HEK293 (cell line): Measurements from ENCODE around the gene SLC35G3.
"Not testable (repeated sequence)": the region's sequence is repeated elsewhere in the genome, so short reads cannot be mapped to it uniquely, and the experiment has no call there.

ENCODE experiments used
- CTCF ChIA-PET: fragments of 350-600 bp; formaldehyde crosslinking; extraction: SDS; loops from one replicate; lab custom pipeline; 2021; ENCODE audit warnings: antibody characterized with exemption; lab: Yijun Ruan, JAX
- POLR2A ChIA-PET: fragments of 300-600 bp; formaldehyde crosslinking; extraction: SDS; loops from one replicate; lab custom pipeline; 2020; ENCODE audit warnings: antibody characterized with exemption, inconsistent platforms; lab: Yijun Ruan, JAX
- H3K27ac ChIP-seq: fragments of 200-500 bp; sonication (Bioruptor generic); 2 replicates; pipeline ENCODE4 v1.5.1; 2014; ENCODE audit warnings: low read depth, low read length, control low read depth, inconsistent platforms; ENCODE audit errors: extremely low read depth
- H3K36me3 ChIP-seq, 2 experiments: fragments of 200-500 bp in 1 of 2; sonication (Bioruptor generic) in 1 of 2; 1 replicate in 1 of 2; 2 replicates in 1 of 2; pipeline ENCODE4 v1.5.1; 2014 to 2017; ENCODE audit warnings: inconsistent platforms in 2 of 2, low read length in 2 of 2; ENCODE audit not compliant: control insufficient read depth in 2 of 2, insufficient read depth in 1 of 2
- H3K4me1 ChIP-seq: fragments of 200-500 bp; sonication (Bioruptor generic); 2 replicates; pipeline ENCODE4 v1.5.1; 2014; ENCODE audit warnings: mild to moderate bottlenecking, low read length, inconsistent platforms; ENCODE audit not compliant: control insufficient read depth, insufficient read depth
- H3K4me3 ChIP-seq: 2 replicates; pipeline ENCODE4 v1.5.1; 2011; ENCODE audit warnings: low read depth, mild to moderate bottlenecking, control low read depth, low read length, moderate library complexity
- H3K9me3 ChIP-seq: fragments of 200-500 bp; sonication (Bioruptor generic); 2 replicates; pipeline ENCODE4 v1.5.1; 2014; ENCODE audit warnings: low read depth, low read length, inconsistent platforms; ENCODE audit not compliant: control insufficient read depth, insufficient read depth
- GLI4 ChIP-seq: fragments of 450-650 bp; formaldehyde crosslinking; IDR thresholded peaks from 2 replicates; pipeline ENCODE4 v1.5.1; 2016; ENCODE audit warnings: missing biosample characterization, missing genetic modification characterization
- SP2 ChIP-seq: fragments of 450-650 bp; formaldehyde crosslinking; IDR thresholded peaks from 2 replicates; pipeline ENCODE4 v1.5.1; 2016; ENCODE audit warnings: missing biosample characterization, missing genetic modification characterization
- ZBTB44 ChIP-seq: fragments of 450-650 bp; IDR thresholded peaks from 2 replicates; pipeline ENCODE4 v1.5.1; 2018; ENCODE audit warnings: missing biosample characterization, mild to moderate bottlenecking, missing genetic modification characterization
- ZNF140 ChIP-seq: fragments of 450-650 bp; formaldehyde crosslinking; IDR thresholded peaks from 2 replicates; pipeline ENCODE4 v1.5.1; 2016; ENCODE audit warnings: missing biosample characterization, missing genetic modification characterization
- ZNF146 ChIP-seq: fragments of 450-650 bp; formaldehyde crosslinking; IDR thresholded peaks from 2 replicates; pipeline ENCODE4 v1.5.1; 2016; ENCODE audit warnings: missing biosample characterization, missing genetic modification characterization
- ZNF148 ChIP-seq: fragments of 450-650 bp; formaldehyde crosslinking; IDR thresholded peaks from 2 replicates; pipeline ENCODE4 v1.5.0; 2017; ENCODE audit warnings: missing biosample characterization, missing genetic modification characterization, borderline replicate concordance
- ZNF335 ChIP-seq: fragments of 450-650 bp; formaldehyde crosslinking; conservative IDR thresholded peaks from 2 replicates; pipeline ENCODE4 v1.5.1; 2016; ENCODE audit warnings: missing biosample characterization, missing genetic modification characterization
- ZNF513 ChIP-seq: fragments of 450-650 bp; IDR thresholded peaks from 2 replicates; pipeline ENCODE4 v1.5.1; 2018; ENCODE audit warnings: missing biosample characterization, missing genetic modification characterization
- ZNF555 ChIP-seq: fragments of 450-650 bp; formaldehyde crosslinking; conservative IDR thresholded peaks from 2 replicates; pipeline ENCODE4 v1.5.1; 2017; ENCODE audit warnings: missing biosample characterization, mild to moderate bottlenecking, missing genetic modification characterization, inconsistent platforms
- ZNF596 ChIP-seq: fragments of 450-650 bp; IDR thresholded peaks from 2 replicates; pipeline ENCODE4 v1.5.0; 2018; ENCODE audit warnings: missing biosample characterization, mild to moderate bottlenecking, missing genetic modification characterization, moderate library complexity
- ZNF704 ChIP-seq: fragments of 450-650 bp; formaldehyde crosslinking; IDR thresholded peaks from 2 replicates; pipeline ENCODE4 v1.5.1; 2016; ENCODE audit warnings: missing biosample characterization, missing genetic modification characterization
- TF ChIP-seq, protein P1 (sequence below): fragments of 450-650 bp; formaldehyde crosslinking; IDR thresholded peaks from 2 replicates; pipeline ENCODE4 v1.5.1; 2016; ENCODE audit warnings: missing biosample characterization, missing genetic modification characterization
- TF ChIP-seq, protein P2 (sequence below): fragments of 450-650 bp; formaldehyde crosslinking; IDR thresholded peaks from 2 replicates; pipeline ENCODE4 v1.5.1; 2016; ENCODE audit warnings: missing biosample characterization, missing genetic modification characterization

Gene SLC35G3

GRCh38 chr17:35151080-35151479 lies 43.1 kb downstream of the SLC35G3 start:
- POLR2A ChIA-PET: not testable (repeated sequence)
- CTCF ChIA-PET: interaction anchor here (0.6 kb wide), 2 partner anchors 386 to 824 kb away, joined by 3 to 9 read pairs; partner anchors contain the start of gene SLFN12L

DNA sequence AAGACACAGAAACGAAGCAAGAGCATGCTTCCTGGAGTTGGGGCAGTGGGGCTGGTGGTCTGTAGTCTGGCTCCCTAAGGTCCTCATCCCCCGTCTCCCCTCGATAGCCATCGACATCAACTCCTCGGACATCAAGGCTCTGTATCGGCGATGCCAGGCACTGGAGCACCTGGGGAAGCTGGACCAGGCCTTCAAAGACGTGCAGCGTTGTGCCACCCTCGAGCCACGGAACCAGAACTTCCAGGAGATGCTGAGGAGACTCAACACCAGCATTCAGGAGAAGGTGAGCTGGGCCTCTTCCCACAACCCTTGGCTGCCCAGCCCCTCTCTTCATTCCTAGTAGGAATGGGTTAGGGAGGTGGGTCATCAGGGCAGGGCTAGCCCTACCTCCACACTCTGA lies 44.3 kb downstream of the SLC35G3 start:
- H3K4me1 ChIP-seq: no peaks in the 10 kb centered on the region
- TF ChIP-seq GLI4 (tag by site-specific recombination): no peak
- no peak for TF ChIP-seq ZNF335 (tag by site-specific recombination)
- TF ChIP-seq, all 188 proteins: peak for 0
- CTCF ChIA-PET: interaction anchor here (0.7 kb wide), 1 partner anchor 797 kb away, joined by 3 read pairs; no protein-coding TSS in a partner anchor
- Histone ChIP-seq H3K27ac (no peak overlapping the region), H3K4me3 (no peak overlapping the region), H3K36me3 (no peaks in the 10 kb centered on the region), H3K9me3 (no peaks in the 10 kb centered on the region)
- POLR2A ChIA-PET: no interaction called here

More at GRCh38 chr17:35151080-35151479, 43.1 kb downstream of the SLC35G3 start:
- not testable (repeated sequence) for H3K36me3 ChIP-seq, H3K4me3 ChIP-seq, H3K9me3 ChIP-seq, H3K4me1 ChIP-seq, H3K27ac ChIP-seq

DNA sequence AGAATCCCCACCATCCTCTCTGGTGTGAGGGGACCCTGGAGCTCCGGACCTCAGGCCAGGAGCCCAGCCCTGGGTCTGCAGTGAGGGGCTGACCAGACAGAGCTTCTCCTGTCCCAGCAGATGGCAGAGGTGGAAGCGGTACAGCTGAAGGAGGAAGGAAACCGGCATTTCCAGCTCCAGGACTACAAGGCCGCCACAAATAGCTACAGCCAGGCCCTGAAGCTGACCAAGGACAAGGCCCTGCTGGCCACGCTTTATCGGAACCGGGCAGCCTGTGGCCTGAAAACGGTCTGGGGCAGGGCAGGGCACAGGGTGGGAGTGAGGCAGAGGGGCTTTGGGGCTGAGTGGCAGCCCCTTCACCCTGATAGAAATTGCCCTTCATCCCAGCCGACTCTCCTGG lies 46.0 kb downstream of the SLC35G3 start:
- no peak overlapping the region for H3K4me3 ChIP-seq
- CTCF ChIA-PET: interaction anchor here (0.7 to 1.5 kb wide), 2 partner anchors 28 to 58 kb away, joined by 3 read pairs; partner anchors contain the start of gene RAD51D
- no peak for TF ChIP-seq ZNF148 (tag by site-specific recombination)
- TF ChIP-seq ZNF704 (tag by site-specific recombination): no peak
- TF ChIP-seq, protein P1, sequence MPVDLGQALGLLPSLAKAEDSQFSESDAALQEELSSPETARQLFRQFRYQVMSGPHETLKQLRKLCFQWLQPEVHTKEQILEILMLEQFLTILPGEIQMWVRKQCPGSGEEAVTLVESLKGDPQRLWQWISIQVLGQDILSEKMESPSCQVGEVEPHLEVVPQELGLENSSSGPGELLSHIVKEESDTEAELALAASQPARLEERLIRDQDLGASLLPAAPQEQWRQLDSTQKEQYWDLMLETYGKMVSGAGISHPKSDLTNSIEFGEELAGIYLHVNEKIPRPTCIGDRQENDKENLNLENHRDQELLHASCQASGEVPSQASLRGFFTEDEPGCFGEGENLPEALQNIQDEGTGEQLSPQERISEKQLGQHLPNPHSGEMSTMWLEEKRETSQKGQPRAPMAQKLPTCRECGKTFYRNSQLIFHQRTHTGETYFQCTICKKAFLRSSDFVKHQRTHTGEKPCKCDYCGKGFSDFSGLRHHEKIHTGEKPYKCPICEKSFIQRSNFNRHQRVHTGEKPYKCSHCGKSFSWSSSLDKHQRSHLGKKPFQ (tag by site-specific recombination): no peak
- no peak for TF ChIP-seq SP2 (tag by site-specific recombination)
- no peak for TF ChIP-seq ZNF513 (tag by site-specific recombination)
- no peak for TF ChIP-seq ZBTB44
- no peak for TF ChIP-seq ZNF555 (tag by site-specific recombination)
- TF ChIP-seq ZNF146 (tag by site-specific recombination): no peak
- TF ChIP-seq ZNF140 (tag by site-specific recombination): no peak
- no peak for TF ChIP-seq ZNF596 (tag by site-specific recombination)
- TF ChIP-seq, protein P2, sequence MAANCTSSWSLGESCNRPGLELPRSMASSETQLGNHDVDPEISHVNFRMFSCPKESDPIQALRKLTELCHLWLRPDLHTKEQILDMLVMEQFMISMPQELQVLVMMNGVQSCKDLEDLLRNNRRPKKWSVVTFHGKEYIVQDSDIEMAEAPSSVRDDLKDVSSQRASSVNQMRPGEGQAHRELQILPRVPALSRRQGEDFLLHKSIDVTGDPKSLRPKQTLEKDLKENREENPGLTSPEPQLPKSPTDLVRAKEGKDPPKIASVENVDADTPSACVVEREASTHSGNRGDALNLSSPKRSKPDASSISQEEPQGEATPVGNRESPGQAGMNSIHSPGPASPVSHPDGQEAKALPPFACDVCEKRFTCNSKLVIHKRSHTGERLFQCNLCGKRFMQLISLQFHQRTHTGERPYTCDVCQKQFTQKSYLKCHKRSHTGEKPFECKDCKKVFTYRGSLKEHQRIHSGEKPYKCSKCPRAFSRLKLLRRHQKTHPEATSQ (tag by site-specific recombination): no peak
- H3K9me3 ChIP-seq: no peaks in the 10 kb centered on the region
- POLR2A ChIA-PET: no interaction called here
- no peaks in the 10 kb centered on the region for H3K4me1 ChIP-seq
- H3K36me3 ChIP-seq: no peaks in the 10 kb centered on the region
- no peak overlapping the region for H3K27ac ChIP-seq
